Activated T-cell treated with anti-CD3 and anti-CD28 coated beads, Interleukin-2, amount 50 U/mL, for 24 hours (primary cell): ENCODE results near the gene MTHFSD.

Experiments
- DNase-seq: peaks from one replicate; pipeline ENCODE4 v3.0.0-alpha.2; 2020
- H3K27ac Mint-ChIP-seq: 2 replicates; pipeline ENCODE4 v1.8.0; 2020; ENCODE audit warnings: mild to moderate bottlenecking, mixed read lengths
- H3K27me3 Mint-ChIP-seq: 2 replicates; pipeline ENCODE4 v1.8.0; 2020; ENCODE audit warnings: mixed read lengths
- H3K36me3 Mint-ChIP-seq: 2 replicates; pipeline ENCODE4 v1.8.0; 2020; ENCODE audit warnings: low read depth, mixed read lengths
- H3K4me1 Mint-ChIP-seq: 2 replicates; pipeline ENCODE4 v1.8.0; 2020; ENCODE audit warnings: low read depth, mixed read lengths
- H3K4me3 Mint-ChIP-seq: 2 replicates; pipeline ENCODE4 v1.8.0; 2020; ENCODE audit warnings: mild to moderate bottlenecking, moderate library complexity, mixed read lengths
- H3K9me3 Mint-ChIP-seq: 2 replicates; pipeline ENCODE4 v1.8.0; 2020; ENCODE audit warnings: mixed read lengths

The MTHFSD gene, protein sequence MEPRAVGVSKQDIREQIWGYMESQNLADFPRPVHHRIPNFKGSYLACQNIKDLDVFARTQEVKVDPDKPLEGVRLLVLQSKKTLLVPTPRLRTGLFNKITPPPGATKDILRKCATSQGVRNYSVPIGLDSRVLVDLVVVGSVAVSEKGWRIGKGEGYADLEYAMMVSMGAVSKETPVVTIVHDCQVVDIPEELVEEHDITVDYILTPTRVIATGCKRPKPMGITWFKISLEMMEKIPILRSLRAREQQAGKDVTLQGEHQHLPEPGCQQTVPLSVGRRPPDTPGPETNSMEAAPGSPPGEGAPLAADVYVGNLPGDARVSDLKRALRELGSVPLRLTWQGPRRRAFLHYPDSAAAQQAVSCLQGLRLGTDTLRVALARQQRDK

DNA sequence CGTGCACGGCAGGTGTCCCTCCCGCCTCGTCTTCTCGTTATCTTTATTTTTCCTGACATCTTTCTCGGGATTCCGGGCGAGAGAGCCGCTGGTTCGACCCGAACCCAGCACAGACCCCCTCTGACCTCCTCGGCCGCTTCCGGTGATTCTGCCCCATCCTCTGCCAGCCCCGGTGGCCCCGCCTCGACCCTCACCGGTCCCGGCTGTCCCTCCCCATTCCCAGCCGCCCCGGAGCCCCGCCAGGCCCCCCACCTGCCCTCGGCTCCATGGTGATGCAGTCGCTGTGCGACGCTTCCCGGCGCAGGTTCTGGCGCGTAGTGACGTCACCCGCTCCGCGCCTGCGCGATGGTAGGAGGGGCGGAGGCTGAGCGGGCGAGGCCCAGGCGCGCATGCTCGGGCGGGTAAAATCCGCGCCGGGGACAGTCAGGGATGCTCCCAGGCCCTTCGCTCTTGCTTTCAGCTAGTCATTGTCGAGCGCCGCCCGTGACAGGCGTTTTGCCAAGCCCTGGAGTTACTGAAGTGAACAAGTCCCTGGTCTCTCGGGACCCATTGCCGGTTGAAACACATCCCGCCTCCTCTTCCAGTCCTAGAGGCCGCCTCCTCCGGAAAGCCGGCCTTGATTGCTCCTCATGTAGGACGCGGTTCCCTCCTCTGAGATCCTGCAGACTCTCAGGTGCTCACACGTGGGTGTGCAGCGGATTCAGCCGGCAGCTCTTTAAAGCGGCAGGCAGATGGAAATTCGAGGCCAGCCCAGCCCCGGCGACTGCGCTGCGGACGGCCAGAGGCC, at the start of gene MTHFSD:
Gene MTHFSD, minus strand, starts transcription at position 319 of the 787 bp plus-strand sequence. Its CDS starts 51 bp downstream, at position 268.
- Mint-ChIP-seq H3K9me3 (no peaks in the 10 kb centered on the region), H3K27ac (peak within 1 kb of the TSS; percentile 98), H3K4me1 (peaks cover 34% of the 10 kb centered on the region), H3K36me3 (peaks cover 50% of the 10 kb centered on the region), H3K27me3 (peaks cover 20% of the 10 kb centered on the region), H3K4me3 (peak within 1 kb of the TSS; percentile 94)
- DNase-seq, result peak; percentile 99

DNA sequence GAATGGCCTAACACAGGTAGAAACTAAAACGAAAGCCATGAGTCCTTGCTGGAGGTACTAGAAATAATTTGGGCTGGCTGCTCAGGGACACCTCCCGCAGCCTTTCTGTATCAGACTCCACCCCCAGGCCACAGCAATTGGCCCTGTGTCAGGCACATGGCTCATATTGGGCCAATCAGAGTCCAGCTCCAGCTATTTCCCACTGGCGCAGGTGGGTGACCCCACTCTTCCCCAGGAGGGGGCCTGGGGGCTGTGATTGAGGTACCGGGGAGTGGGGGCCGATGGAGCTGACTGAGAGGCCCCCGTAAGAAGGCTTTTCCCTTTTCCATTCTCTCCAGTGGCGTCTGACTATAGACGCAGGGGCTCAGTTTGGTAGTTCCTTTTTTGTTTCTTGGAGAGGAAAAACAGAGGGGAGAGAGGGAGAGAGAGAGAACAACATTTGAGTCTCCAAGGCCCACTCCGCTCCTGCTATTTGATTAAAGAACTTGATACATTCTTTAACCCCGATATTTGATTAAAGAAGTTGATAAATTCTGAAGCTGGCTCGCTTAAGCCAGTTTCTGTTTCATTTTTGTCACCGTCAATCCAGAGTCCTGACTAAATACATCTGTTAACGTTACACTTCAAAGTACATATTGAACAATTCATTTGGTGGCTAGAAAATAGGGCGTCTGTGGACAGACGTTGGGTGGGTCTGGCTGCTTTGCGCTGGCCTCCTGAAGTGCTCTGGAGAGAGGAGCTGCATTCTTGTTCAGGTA, 49.6 kb upstream of the MTHFSD start:
- DNase-seq, result peak; percentile 49
- peak overlapping the region; percentile 31 for H3K27ac Mint-ChIP-seq
- peak overlapping the region; percentile 73 for H3K4me3 Mint-ChIP-seq
- H3K4me1 Mint-ChIP-seq, result peaks cover 12% of the 10 kb centered on the region
- H3K27me3 Mint-ChIP-seq, result peaks cover 41% of the 10 kb centered on the region
- H3K36me3 Mint-ChIP-seq, result no peaks in the 10 kb centered on the region
- H3K9me3 Mint-ChIP-seq, result no peaks in the 10 kb centered on the region

DNA sequence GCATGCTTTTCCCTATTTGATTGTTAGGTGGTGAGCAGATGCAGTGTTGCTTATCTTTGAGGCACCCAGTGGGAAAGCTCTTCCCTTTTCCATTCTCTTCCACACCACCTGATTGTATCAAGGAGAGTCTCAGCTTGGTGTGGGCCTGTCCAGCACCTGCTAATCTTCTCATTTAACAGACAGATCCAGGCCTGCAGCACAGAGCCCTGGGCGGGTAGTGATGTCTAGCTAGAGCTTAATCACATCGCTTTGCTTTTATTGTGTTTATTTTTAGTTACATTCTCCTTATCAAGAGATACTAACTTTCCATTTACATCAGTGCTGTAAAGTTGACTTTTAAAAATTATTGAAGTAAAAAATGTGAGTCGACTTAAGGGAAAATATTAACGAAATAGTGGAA, 47.5 kb upstream of the MTHFSD start:
- no peak for DNase-seq
- H3K27me3 Mint-ChIP-seq, result peaks cover 56% of the 10 kb centered on the region
- peaks cover 16% of the 10 kb centered on the region for H3K4me1 Mint-ChIP-seq
- no peak overlapping the region for H3K27ac Mint-ChIP-seq
- H3K4me3 Mint-ChIP-seq, result no peak overlapping the region
- no peaks in the 10 kb centered on the region for H3K9me3 Mint-ChIP-seq
- no peaks in the 10 kb centered on the region for H3K36me3 Mint-ChIP-seq

DNA sequence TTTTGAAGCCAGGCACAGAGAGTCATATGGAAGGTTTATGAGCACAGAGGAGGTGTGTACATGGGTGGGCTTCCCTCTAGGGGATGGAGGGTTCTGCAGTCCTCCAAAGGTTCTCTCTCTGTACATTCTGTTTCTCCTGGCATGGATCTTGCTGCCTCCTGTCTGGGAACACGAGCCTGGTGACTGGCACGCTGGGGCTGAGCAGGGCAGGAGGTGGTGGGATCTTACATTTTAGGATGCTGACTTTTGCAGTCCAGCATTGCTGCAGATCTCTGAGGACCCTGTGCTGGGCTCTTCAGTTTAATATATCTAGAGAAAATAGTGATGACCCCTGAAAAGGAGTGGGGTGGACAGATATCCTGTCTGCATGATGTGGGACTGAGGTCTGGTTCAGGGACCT, 46.3 kb upstream of the MTHFSD start:
- no peak for DNase-seq

DNA sequence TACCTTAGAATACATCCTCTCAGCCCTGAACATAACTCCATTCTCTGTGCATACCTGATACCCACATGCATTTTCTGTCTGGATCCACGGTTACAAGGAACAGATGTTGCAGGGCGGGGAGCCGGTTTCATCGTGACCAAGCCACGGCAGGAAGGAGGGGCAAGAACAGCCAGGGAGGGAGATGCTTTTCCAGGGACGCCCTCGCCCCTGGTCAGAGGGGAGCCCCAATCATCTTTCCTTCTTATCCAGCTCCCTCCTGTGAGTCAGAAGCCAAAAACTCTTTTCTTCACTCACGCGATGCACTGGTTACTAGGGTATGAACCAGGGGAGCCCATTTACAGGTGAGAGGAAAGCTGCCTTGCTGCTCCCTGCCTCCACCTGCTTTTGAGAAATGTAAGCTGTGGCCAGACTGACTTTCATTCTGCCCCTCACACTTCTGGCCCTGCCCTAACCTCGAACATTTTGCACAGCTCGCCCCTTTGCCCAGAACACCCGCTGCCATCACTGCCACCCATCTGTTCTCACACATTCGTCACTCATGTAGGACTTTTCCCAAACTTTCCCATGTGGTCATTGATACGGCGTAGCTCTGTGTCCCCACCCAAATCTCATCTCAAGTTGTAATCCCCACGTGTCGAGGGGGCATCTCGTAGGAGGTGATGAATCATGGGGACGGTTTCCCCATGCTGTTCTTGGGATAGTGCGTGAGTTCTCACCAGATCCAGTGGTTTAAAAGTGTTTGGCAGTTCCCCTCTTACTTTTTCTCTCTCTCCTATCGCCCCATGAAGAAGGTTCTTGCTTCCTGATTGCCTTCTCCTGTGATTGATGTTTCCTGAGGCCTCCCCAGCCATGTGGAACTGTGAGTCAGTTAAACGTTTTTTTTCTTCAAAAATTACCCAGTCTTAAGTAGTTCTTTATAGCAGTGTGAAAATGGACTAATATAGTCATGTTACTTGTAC, 43.9 kb upstream of the MTHFSD start:
- Mint-ChIP-seq H3K9me3 (no peaks in the 10 kb centered on the region), H3K27me3 (peaks cover 62% of the 10 kb centered on the region), H3K4me3 (no peak overlapping the region), H3K36me3 (no peaks in the 10 kb centered on the region), H3K4me1 (peaks cover 4% of the 10 kb centered on the region), H3K27ac (no peak overlapping the region)
- DNase-seq, result no peak

More for the DNA sequence above, 46.3 kb upstream of the MTHFSD start:
- Mint-ChIP-seq H3K4me3 (no peak overlapping the region), H3K4me1 (peaks cover 16% of the 10 kb centered on the region), H3K27ac (no peak overlapping the region), H3K9me3 (no peaks in the 10 kb centered on the region), H3K27me3 (peaks cover 54% of the 10 kb centered on the region), H3K36me3 (no peaks in the 10 kb centered on the region)

DNA sequence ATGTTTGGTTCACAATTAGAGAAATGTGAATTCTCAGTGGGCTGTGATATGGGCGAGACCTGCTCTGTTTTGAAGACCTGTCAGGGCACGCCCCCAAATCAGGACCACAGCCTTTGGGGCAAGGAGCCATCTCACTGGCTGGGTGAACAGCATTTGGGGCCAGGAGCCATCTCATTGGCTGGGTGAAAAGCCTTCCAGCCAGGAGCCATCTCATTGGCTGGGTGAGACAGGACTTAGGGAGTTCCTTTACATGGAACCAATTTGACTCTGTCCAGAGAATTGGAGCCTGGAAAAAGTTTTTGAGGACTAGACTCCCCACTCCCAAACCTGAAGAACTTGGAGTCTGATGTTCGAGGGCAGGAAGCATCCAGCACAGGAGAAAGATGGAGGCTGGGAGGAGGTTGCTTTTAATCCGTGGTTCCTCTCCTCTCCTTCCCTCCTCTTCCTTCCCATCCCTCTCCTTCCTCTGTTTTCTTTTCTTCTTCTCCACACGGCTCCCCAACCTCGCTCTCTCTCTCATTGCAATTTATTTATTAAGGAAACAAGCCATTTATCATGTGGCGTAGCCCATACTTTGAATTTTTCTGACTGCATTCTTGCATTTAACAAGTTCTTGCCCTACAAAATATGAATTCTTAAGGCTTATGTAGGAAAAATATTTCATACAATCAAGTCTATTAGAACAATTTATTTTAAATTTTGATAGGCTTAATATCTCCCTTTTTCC, 43.0 kb upstream of the MTHFSD start:
- DNase-seq, result no peak
- no peaks in the 10 kb centered on the region for H3K9me3 Mint-ChIP-seq
- peaks cover 70% of the 10 kb centered on the region for H3K27me3 Mint-ChIP-seq
- no peak overlapping the region for H3K4me3 Mint-ChIP-seq
- H3K27ac Mint-ChIP-seq, result no peak overlapping the region
- peaks cover 7% of the 10 kb centered on the region for H3K4me1 Mint-ChIP-seq
- H3K36me3 Mint-ChIP-seq, result no peaks in the 10 kb centered on the region

DNA sequence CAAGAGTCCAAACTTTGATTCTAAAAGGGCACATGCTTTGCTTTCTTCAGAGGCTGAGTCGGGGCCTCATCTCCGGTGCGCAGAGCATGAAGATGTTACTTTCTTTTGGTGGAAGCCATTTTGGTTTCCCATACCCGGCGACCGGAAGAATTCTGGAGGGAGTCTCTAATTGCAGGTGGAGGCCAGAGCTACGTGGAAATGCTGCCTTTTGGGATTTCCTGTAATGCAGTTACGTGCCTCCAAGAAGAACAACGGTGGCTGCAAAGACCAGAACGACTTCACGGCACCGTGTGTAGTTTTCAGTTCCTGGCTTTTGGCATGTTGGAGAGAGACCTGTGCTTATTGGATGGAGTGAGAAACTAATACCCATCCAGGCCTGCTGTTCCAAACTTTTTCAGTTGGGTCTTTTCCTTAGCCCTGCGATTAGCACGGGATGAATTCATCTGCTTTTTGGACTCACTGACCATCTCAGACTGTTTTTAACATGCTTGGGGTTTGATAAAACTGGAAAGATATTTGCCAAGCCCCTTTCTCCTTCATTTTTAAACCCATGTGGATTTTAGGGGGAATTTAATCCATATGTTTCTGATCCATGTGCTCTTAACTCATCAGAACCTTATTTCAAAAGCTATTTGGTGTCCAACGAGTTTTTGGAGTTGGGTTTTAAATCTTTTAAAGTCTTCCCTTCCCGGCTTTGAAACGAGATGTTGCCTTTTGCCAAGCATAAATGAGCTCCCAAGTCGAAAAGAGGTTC, 42.3 kb upstream of the MTHFSD start:
- Mint-ChIP-seq H3K36me3 (no peaks in the 10 kb centered on the region), H3K27me3 (peaks cover 67% of the 10 kb centered on the region), H3K9me3 (no peaks in the 10 kb centered on the region), H3K4me1 (peaks cover 7% of the 10 kb centered on the region), H3K4me3 (no peak overlapping the region), H3K27ac (no peak overlapping the region)
- DNase-seq, result no peak

DNA sequence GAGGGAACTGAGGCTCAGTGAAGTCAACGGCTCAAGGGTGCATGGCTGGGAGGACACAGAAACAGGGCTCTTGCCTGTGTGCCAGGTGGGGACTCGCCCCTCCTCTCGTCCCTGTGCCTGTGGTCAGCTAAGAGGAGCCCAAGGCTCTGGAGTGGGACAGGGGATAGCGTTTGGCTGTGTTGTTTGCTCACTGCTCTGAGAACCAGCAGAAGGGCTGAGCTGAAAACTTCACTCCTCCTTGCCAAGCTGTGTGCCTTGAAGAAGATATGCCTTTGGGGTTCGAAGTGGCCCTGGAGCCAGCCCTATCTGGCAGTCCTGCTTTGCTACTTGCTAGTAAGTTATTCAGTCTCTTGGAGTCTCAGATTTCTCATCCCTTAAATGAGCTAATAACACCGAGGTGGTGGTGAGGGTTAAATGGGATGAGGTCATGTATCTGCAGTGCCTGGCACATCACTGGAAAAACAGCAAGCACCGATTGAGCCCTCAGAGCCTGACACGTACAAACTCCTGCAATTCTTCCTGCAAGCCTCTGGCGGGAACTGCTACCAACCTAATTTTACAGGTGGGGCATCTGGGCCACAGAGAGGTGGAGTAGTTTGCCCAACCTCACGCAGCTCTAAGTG, 41.1 kb upstream of the MTHFSD start:
- Mint-ChIP-seq H3K4me1 (peaks cover 7% of the 10 kb centered on the region), H3K36me3 (no peaks in the 10 kb centered on the region), H3K4me3 (no peak overlapping the region), H3K27ac (no peak overlapping the region), H3K9me3 (no peaks in the 10 kb centered on the region), H3K27me3 (peaks cover 71% of the 10 kb centered on the region)
- no peak for DNase-seq

DNA sequence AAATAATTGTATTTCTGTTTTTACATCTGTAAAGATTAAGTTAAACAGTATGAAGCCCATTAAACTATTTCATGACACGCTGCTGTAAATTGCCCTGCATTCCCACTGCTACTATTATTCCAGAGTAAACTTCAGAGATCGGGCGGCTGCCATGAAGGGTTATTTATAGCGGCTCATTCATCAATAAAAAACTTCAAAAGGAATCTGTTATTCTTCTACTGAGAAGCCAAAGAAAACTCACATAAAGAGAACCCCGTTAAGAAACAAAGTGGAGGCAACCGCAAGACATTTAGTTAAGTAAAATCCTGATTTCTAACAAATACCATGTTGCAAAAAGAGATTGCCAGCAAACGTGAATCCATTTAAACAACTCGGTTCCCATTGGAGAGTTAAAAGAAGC, 39.7 kb upstream of the MTHFSD start:
- no peak overlapping the region for H3K4me3 Mint-ChIP-seq
- H3K27me3 Mint-ChIP-seq, result peaks cover 62% of the 10 kb centered on the region
- H3K27ac Mint-ChIP-seq, result no peak overlapping the region
- H3K9me3 Mint-ChIP-seq, result no peaks in the 10 kb centered on the region
- no peaks in the 10 kb centered on the region for H3K36me3 Mint-ChIP-seq
- peaks cover 7% of the 10 kb centered on the region for H3K4me1 Mint-ChIP-seq
- DNase-seq, result no peak

DNA sequence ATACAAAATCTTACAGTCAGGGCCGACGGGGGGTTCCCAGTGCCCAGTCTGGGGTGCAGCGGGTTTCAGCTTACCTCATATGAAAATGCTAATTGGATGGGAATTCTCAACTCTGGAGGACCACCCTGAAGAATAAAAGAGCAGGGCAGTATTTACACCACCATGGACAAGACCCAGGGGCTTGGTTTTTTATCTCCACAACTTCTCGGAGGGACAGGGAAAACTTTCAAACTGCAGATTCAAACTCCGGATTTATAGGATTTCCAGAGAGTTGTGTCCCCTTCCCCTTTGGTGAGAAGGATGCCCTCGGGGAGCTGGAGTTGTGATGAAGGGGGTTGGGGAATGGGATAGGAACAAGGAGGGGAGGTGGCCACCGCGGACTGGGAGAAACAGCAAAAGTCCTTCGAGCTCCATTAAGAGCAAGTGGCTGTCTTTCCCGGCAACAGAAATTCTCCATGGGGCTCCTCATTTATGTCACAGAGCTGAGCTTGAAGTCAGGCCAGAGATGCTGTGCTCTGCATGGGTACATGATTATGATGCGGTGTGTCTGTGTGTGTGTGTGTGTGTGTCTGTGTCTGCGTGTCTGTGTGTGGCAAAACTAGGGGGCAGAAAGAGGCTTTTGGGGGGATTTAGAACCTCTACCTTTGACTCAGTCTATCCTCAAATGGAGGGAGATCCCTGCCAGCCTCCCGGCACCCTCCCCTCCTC, 39.0 kb upstream of the MTHFSD start:
- Mint-ChIP-seq H3K36me3 (no peaks in the 10 kb centered on the region), H3K4me1 (peaks cover 5% of the 10 kb centered on the region), H3K27me3 (peaks cover 63% of the 10 kb centered on the region), H3K27ac (no peak overlapping the region), H3K9me3 (no peaks in the 10 kb centered on the region), H3K4me3 (no peak overlapping the region)
- no peak for DNase-seq

DNA sequence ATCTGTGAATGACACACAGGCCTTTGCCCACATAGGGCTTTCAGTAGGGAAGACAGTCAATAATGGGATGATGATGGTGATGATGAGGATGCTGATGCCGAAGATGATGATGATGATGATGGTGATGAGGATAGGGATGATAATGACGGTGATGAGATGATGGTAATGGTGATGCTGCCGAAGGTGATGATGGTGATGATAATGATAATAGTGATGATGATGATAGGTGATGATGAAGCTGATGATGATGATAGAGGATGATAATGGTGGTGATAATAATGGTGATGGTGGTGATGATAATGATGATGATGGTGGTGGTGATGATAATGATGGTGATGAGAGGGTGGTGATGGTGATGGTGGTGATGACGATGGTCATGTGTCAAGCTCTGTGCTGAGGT, 36.2 kb upstream of the MTHFSD start:
- peaks cover 3% of the 10 kb centered on the region for H3K4me1 Mint-ChIP-seq
- no peak overlapping the region for H3K4me3 Mint-ChIP-seq
- DNase-seq, result no peak
- peaks cover 44% of the 10 kb centered on the region for H3K27me3 Mint-ChIP-seq
- H3K9me3 Mint-ChIP-seq, result no peaks in the 10 kb centered on the region
- no peaks in the 10 kb centered on the region for H3K36me3 Mint-ChIP-seq
- no peak overlapping the region for H3K27ac Mint-ChIP-seq
